Activated CD4-positive, alpha-beta memory T cell treated with anti-CD3 and anti-CD28 coated beads for 36 hours (primary cell): ENCODE data around the gene RACK1. TPM values are rescaled to one million over a fixed set of nuclear protein-coding genes. Genes with fewer than 3 reads are reported as not detected.
"Not testable (repeated sequence)": the region's sequence is repeated elsewhere in the genome, so short reads cannot be mapped to it uniquely, and the experiment has no call there.

ENCODE experiments used
- CTCF ChIA-PET: fragments of 350-600 bp; sonication (Branson Sonifier 250); formaldehyde crosslinking; loops from one replicate; lab custom pipeline; 2021; ENCODE audit warnings: antibody characterized with exemption, inconsistent platforms; lab: Charles Lee
- POLR2A ChIA-PET: fragments of 350-600 bp; sonication (Branson Sonifier 250); formaldehyde crosslinking; loops from one replicate; lab custom pipeline; 2021; ENCODE audit warnings: antibody characterized with exemption; lab: Charles Lee
- DNase-seq: peaks from one replicate; pipeline ENCODE4 v3.0.0-alpha.2; 2020
- H3K27ac Mint-ChIP-seq: one replicate; pipeline ENCODE4 v1.8.0; 2021; ENCODE audit warnings: mixed read lengths
- H3K27me3 Mint-ChIP-seq: one replicate; pipeline ENCODE4 v1.8.0; 2021; ENCODE audit warnings: mixed read lengths
- H3K36me3 Mint-ChIP-seq: one replicate; pipeline ENCODE4 v1.8.0; 2021; ENCODE audit warnings: mixed read lengths
- H3K4me1 Mint-ChIP-seq: one replicate; pipeline ENCODE4 v1.8.0; 2021; ENCODE audit warnings: low read depth, mixed read lengths
- H3K4me3 Mint-ChIP-seq: one replicate; pipeline ENCODE4 v1.8.0; 2021; ENCODE audit warnings: mild to moderate bottlenecking, mixed read lengths
- H3K9me3 Mint-ChIP-seq: one replicate; pipeline ENCODE4 v1.8.0; 2021; ENCODE audit warnings: mixed read lengths
- intact Hi-C: fragments of 100-400 bp; cut with micrococcal nuclease; formaldehyde crosslinking; loops from one replicate; pipeline ENCODE4 v1.15.1; 2023
- total RNA-seq, 2 experiments: library from RNA; stranded (reverse); gene quantifications; one replicate each; pipeline ENCODE4 v1.2.3, GENCODE V29; 2021

RACK1 gene
- 1,000 to 10,000 TPM; 2,635 to 2,697 TPM for total RNA-seq

- Mint-ChIP-seq H3K27me3 (no peaks in the 10 kb centered on the region), H3K4me3 (peak within 1 kb of the TSS; percentile 98), H3K9me3 (no peaks in the 10 kb centered on the region), H3K27ac (peak within 1 kb of the TSS; percentile 99), H3K4me1 (peaks cover 51% of the 10 kb centered on the region), H3K36me3 (peaks cover 61% of the 10 kb centered on the region)
- CTCF ChIA-PET: interaction anchor here (0.6 to 1.3 kb wide), 5 partner anchors 14 to 59 kb away, joined by 3 to 5 read pairs (median 4); no protein-coding TSS in a partner anchor
- peak; percentile 93 for DNase-seq
- POLR2A ChIA-PET: interaction anchor here (0.8 to 12.0 kb wide), 9 partner anchors 9 to 412 kb away, joined by 3 to 100 read pairs (median 4); partner anchors contain the start of genes TRIM41, TRIM52 and TRIM7
- intact Hi-C loops: loop anchor here (1.0 to 10.0 kb wide), 6 partner anchors 20 to 749 kb away; partner anchors contain the start of genes CNOT6, MGAT1, TRIM41 and TRIM7
These were observed at the start of gene RACK1 for GRCh38 chr5:181243564-181244343. Gene RACK1 (minus strand): TSS chr5:181243906. CDS start chr5:181243800, 106 bp downstream.

DNA sequence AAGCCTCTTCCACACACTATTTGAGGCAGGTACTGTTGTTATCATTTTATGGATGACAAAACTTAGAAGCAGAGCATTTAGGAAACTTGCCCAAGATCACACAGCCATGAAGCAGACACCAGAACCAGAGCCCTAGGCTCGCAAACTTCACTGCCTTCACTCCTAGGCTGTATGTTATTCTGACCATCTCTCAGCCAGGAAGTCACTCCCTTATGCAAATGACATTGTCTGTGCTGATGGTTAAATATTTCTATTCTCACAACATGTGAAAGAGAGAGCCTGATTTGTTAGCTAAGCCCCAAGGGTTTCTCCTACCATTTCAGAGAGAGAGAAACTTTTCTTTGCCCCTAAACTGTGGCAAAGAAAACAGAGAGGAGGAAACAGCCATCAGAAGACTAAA lies 43.6 kb upstream of the RACK1 start:
- DNase-seq, H3K27me3 Mint-ChIP-seq, H3K36me3 Mint-ChIP-seq, POLR2A ChIA-PET, intact Hi-C loops, H3K9me3 Mint-ChIP-seq, H3K27ac Mint-ChIP-seq, H3K4me3 Mint-ChIP-seq, H3K4me1 Mint-ChIP-seq: not testable (repeated sequence)
- CTCF ChIA-PET: interaction anchor here (0.6 kb wide), 2 partner anchors 777 to 1180 kb away, joined by 3 read pairs; no protein-coding TSS in a partner anchor

DNA sequence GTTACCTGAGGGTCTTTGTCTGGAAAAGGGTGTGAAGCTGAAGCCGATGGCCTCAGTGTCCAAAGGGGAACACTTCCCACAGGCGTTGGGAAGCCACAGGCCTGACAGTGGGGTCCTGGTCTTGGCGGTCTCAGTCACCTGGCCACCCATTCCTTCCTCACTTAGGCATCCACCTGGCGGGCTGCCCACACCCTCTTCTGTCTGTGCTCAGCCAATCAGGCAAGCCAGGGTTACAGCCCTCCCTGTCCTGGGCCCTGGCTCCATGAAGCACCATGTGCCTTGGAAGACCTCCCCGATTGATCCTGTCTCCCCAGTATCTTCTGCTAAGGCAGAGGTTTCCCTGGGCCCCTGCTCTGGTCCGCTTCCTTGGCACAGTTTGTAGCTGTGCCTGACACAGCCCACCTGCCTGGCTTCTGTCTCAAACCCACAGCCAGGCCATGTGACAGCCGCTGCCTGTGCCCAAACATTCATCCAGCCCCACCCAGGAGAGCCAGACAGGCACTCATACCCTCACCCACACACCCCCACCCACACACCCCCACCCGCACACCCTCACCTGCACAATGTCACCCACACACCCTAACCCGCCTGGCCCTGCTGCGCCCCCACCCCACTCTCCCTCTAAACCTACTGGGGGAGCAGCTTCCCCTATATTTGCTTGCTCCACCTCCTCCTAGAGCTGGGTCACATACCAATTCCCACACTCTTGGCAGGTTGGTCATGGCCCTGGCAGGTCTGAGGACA lies 42.4 kb upstream of the RACK1 start:
- H3K9me3 Mint-ChIP-seq, H3K36me3 Mint-ChIP-seq, H3K27ac Mint-ChIP-seq, DNase-seq, H3K4me1 Mint-ChIP-seq, H3K4me3 Mint-ChIP-seq, CTCF ChIA-PET, intact Hi-C loops, H3K27me3 Mint-ChIP-seq: not testable (repeated sequence)
- POLR2A ChIA-PET: interaction anchor here (0.6 kb wide), 1 partner anchor 231 kb away, joined by 5 read pairs; no protein-coding TSS in a partner anchor

DNA sequence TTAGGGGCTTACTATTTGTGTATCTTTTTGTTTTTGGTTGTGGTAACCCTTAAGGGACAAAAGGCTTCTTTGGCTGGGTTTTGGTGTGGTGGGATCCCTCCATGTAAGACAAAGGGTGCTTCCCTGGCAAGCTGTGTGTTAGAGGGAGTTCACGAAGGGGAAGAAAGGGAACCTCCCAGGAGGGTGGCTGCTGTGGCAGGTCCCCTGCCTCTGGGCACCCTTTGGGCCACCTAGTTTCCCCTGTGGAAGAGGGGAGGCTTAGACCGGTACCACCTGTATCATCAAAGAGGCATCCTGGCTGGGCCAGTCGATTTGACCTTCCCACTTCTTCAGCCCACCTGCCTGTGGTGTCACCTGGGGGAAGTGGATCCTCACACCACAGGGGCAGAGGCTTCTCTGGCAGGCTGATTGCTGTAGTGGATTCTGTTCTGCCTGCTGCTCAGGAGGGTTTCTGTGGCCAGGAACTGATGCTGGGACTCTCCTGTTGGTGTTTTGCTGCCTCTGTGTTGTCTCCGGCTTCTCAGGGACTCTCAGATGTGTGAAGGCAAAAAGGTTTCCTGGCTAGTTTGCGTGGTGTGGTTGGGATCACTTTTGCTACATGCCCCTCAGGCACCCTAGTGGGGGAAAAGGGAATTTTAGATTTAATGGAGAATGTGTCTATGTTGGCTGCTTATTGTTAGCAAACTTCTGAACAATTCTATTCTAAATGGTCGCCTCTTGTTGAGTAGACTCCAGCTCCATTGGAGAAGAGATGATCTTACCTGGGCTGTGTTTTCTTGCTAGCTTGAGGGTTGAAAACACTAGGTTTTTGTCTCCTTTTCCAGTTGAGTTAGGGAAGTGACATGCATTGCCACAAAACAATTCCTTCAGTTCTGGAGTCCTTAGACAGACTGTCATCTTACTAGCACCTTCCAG lies 40.4 kb upstream of the RACK1 start:
- DNase-seq, H3K36me3 Mint-ChIP-seq, POLR2A ChIA-PET, H3K4me1 Mint-ChIP-seq, H3K4me3 Mint-ChIP-seq, H3K27me3 Mint-ChIP-seq, CTCF ChIA-PET, H3K27ac Mint-ChIP-seq, H3K9me3 Mint-ChIP-seq, intact Hi-C loops: not testable (repeated sequence)

- H3K9me3 Mint-ChIP-seq: no peaks in the 10 kb centered on the region
- peak; percentile 17 for DNase-seq
- no peak overlapping the region for H3K27ac Mint-ChIP-seq
- no peak overlapping the region for H3K4me3 Mint-ChIP-seq
- H3K27me3 Mint-ChIP-seq: no peaks in the 10 kb centered on the region
- ChIA-PET POLR2A (no interaction called here), CTCF (no interaction called here)
- H3K36me3 Mint-ChIP-seq: no peaks in the 10 kb centered on the region
- H3K4me1 Mint-ChIP-seq: no peaks in the 10 kb centered on the region
- intact Hi-C loops: no loop called here
These were observed 39.6 kb upstream of the RACK1 start for GRCh38 chr5:181283347-181283746.

GRCh38 chr5:181282874-181283273 lies 39.2 kb upstream of the RACK1 start:
- DNase-seq: no peak
- Mint-ChIP-seq H3K9me3 (no peaks in the 10 kb centered on the region), H3K4me1 (no peaks in the 10 kb centered on the region), H3K27ac (no peak overlapping the region), H3K4me3 (no peak overlapping the region), H3K36me3 (no peaks in the 10 kb centered on the region), H3K27me3 (no peaks in the 10 kb centered on the region)
- CTCF ChIA-PET: no interaction called here
- intact Hi-C loops: loop anchor here (1.0 kb wide), 1 partner anchor 101 kb away; no protein-coding TSS in a partner anchor
- POLR2A ChIA-PET: no interaction called here

DNA sequence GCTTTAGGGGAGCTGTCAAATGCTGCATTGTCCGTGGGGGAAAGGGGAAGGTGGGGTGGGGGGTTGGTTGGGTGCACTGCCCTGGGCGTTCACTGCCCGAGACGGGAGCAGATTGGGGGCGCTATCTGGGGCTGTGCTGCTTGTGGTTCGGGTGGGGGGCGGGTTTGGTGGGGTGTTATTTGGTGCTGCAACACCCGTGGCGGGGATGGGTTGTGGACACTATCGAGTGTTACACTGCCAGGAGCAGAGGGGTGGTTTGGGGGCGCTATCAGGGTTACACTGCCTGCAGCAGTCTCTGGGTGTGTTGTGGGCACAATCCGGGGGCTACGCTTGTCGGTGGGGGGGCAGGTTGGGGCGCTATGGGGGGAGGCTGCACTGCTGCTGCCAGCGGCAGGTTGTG lies 38.7 kb upstream of the RACK1 start:
- DNase-seq, H3K27ac Mint-ChIP-seq, H3K4me3 Mint-ChIP-seq, POLR2A ChIA-PET, H3K27me3 Mint-ChIP-seq, H3K36me3 Mint-ChIP-seq, CTCF ChIA-PET, H3K9me3 Mint-ChIP-seq, H3K4me1 Mint-ChIP-seq: not testable (repeated sequence)
- intact Hi-C loops: loop anchor here (1.0 kb wide), 1 partner anchor 100 kb away; no protein-coding TSS in a partner anchor

GRCh38 chr5:181281984-181282316 lies 38.2 kb upstream of the RACK1 start:
- Mint-ChIP-seq H3K36me3 (no peaks in the 10 kb centered on the region), H3K4me1 (no peaks in the 10 kb centered on the region), H3K27me3 (no peaks in the 10 kb centered on the region), H3K27ac (no peak overlapping the region), H3K9me3 (no peaks in the 10 kb centered on the region), H3K4me3 (no peak overlapping the region)
- CTCF ChIA-PET: no interaction called here
- DNase-seq: no peak
- POLR2A ChIA-PET: no interaction called here
- intact Hi-C loops: loop anchor here (1.0 kb wide), 1 partner anchor 100 kb away; no protein-coding TSS in a partner anchor

DNA sequence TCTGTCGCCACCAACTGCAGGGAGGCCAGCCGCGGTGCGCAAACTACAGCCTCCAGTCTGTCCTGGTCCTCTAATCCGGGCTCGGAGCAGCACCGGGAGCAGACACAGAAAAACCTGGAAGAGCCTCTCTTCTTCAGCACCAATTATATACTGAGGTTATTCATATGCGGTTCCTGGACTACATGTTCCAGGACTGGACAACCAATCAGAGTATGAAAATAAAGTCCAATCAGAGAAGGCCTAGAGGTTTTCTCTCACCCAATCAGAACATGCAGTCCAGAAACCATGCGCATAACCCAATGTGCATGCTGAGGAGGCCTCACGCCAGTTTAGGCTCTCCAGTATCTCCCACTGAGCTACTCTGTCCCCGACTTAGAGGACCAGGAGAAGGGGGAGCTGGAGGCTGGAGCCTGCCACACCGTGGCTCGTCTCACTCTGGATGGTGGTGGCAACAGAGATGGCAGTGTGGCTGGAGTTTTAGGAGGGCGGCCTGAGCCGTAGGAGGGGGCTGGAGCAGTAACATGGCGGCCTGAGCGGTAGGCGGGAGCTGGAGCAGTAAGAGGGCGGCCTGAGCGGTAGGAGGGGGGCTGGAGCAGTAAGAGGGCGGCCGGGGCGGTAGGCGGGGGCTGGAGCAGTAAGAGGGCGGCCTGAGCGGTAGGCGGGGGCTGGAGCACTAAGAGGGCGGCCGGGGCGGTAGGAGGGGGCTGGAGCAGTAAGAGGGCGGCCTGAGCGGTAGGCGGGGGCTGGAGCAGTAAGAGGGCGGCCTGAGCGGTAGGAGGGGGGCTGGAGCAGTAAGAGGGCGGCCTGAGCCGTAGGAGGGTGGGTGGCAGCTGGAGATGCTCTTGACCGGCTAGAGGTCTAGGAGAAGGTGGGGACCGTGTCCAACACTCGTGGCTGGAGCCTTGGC lies 37.6 kb upstream of the RACK1 start:
- Mint-ChIP-seq H3K4me3 (no peak overlapping the region), H3K27me3 (no peaks in the 10 kb centered on the region), H3K9me3 (no peaks in the 10 kb centered on the region), H3K36me3 (no peaks in the 10 kb centered on the region), H3K27ac (no peak overlapping the region), H3K4me1 (no peaks in the 10 kb centered on the region)
- ChIA-PET CTCF (no interaction called here), POLR2A (no interaction called here)
- intact Hi-C loops: no loop called here
- DNase-seq: no peak

DNA sequence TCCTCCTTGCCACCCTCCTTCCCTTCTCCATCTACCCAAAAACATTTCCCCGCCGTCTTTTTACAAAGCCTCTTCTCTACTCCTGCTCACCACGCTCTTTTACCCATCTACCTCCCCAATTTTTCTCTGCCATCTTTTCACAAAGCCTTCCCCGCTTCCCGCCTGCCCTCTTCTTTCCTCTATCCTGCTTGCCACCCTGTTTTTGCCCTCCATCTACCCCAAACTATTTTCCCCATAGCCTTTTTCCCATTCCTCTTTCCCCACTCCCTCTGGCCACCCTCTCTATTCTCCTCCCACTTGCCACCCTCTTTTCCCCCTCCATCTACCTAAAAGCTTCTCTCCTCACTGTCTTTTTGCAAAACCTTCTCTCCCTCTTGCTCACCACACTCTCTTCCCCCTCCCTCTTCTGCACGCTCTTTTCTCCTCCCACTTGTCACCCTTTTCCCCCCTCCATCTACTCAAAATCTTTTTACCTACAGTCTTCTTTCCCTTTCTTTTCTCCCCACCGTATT lies 36.6 kb upstream of the RACK1 start:
- CTCF ChIA-PET: no interaction called here
- intact Hi-C loops: no loop called here
- POLR2A ChIA-PET: no interaction called here
- no peak for DNase-seq
- Mint-ChIP-seq H3K4me1 (no peaks in the 10 kb centered on the region), H3K4me3 (no peak overlapping the region), H3K27ac (no peak overlapping the region), H3K27me3 (no peaks in the 10 kb centered on the region), H3K9me3 (no peaks in the 10 kb centered on the region), H3K36me3 (no peaks in the 10 kb centered on the region)

DNA sequence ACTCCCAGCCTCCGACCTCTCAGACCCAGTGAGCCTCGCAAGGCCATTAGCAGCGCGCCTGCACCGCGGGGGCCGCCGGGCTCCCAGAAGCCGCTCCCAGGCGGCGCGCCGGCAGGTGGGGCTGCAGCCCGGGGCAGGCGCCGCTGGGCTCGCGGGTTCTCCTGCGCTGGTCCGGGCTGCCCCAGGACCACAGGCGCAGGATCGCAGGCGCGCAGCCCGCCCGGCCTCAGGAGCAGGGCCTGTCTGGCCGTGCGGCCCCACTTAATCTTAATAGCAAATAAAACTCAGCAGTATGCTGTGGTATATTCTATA lies 29.7 kb upstream of the RACK1 start:
- DNase-seq, H3K27ac Mint-ChIP-seq, POLR2A ChIA-PET, intact Hi-C loops, H3K4me1 Mint-ChIP-seq, CTCF ChIA-PET, H3K36me3 Mint-ChIP-seq, H3K9me3 Mint-ChIP-seq, H3K27me3 Mint-ChIP-seq, H3K4me3 Mint-ChIP-seq: not testable (repeated sequence)
